Stimulated activated CD4-positive, alpha-beta T cell treated with anti-CD3 and anti-CD28 coated beads, Interleukin-12 subunit alpha, Interleukin-12 subunit beta, amount 100 ng/mL, for 48 hours (primary cell): Measurements from ENCODE around the gene RASAL2.
"Not testable (repeated sequence)": the region's sequence is repeated elsewhere in the genome, so short reads cannot be mapped to it uniquely, and the experiment has no call there.

Experiments
- DNase-seq, 3 donors: peaks; one replicate each; pipeline ENCODE4 v3.0.0-alpha.2; 2020; ENCODE audit warnings: low read depth in 2 of 3, low spot score in 1 of 3

RASAL2 gene

DNA sequence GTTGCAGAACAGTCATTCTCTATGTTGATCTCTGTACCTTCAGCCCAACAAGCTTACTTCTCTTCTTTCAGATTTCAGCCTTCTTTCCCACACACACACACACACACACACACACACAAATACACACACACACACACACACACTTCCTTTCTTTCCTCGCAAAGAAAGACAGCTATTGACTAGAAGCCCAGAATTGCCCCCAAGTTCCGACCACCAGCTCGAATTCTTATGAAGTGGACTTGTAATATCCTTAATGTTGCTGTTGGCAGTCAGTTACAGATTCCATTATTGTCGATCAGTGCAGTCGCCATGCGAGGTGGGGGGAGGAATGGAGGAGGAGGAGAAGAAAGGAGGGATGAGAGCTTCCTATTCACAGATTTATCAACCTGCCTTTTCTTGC lies 277.3 kb downstream of the RASAL2 start:
- no peak for DNase-seq

DNA sequence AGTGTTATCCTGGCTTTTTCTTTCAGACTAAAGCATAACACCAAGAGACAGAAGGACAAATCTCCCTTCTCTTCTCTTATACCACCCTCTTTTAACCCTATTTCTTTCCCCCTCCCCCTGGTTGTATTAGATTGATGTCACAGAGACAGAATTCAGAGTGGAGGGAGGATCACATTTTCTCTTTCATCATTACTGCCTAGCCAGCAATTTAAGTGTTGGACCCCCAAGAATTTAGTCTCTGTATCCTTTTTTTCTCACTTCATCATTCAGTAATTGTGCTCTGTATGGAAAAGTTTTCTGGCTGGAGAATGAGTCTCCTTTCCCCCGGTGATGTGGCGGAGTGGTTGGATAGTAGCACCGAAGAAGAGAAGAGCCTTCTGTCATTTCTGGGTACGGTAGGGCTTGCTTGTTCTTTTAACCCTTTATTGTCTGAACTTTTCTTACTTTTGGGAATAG lies 278.1 kb downstream of the RASAL2 start:
- no peak for DNase-seq

DNA sequence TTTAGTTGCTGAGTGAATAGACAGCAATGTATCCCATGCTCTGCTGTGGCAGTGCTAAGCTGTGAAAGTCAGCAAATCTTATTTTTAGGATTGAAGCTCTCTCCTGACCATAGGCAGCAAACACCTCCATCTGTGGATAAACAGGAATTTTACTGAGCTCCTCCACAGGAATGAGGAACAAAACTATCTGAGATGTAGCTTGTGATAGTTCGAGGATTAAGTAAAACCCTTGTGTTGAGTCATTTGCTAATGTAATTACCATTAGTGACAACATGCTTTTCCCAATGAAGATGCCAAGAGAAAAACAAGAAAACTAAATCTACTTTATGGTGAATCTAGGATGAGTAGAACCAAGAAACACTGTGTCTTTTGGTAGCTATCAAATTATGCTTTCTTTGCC lies 280.1 kb downstream of the RASAL2 start:
- DNase-seq = no peak

DNA sequence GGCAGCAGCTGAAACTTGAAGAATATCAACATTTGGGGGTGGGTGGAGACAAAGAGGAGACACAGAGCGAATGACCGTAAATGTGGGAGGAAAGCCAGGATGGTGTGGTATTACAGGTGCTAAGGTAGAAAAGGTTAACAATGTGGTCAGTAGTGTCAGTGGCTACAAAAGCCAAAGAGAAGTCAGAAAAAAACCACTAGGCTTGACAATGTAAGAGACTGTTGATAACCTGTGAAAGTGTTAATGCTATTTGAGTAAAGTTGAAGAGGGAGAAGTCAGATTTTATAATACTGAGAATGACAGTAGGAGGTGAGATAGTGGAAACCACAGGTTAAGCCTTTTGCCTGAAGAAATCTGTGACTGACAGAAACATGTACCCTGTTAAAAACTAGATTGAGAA lies 282.1 kb downstream of the RASAL2 start:
- DNase-seq = no peak

DNA sequence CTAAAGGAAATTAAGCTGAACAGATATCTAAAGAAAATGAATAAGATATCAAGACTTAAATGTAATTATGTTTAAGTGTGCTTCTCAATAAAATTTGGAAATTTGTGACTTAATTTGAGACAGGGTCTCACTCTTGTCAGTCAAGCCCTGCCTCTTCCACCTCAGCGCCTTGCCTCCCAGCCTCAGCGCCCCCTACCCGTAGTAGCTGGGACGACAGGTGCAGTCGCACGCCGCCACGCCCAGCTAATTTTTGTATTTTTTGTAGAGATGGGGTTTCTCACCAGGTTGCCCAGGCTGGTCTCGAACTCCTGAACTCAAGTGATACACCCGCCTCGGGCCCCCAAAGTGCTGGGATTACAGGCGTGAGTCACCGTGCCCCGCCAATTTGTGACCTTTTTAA lies 285.9 kb downstream of the RASAL2 start:
- DNase-seq = no peak

DNA sequence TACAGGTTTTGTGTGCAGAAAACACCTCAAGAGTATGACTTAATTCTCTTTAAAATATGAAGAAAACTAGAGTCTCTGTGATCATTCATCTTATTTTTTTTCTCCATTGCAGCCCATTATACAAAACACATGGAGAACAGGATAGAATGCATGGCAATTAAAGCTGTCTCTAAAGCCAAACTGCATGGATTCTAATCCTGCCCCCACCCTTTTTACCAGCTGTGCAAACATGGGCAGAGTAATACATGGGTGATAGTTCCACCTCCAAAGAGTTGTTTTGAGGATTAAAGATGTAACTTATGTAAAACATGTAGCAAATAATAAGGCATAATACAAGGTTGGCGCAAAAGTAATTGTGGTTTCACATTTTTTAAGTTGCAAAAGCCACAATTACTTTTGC lies 288.5 kb downstream of the RASAL2 start:
- no peak for DNase-seq

DNA sequence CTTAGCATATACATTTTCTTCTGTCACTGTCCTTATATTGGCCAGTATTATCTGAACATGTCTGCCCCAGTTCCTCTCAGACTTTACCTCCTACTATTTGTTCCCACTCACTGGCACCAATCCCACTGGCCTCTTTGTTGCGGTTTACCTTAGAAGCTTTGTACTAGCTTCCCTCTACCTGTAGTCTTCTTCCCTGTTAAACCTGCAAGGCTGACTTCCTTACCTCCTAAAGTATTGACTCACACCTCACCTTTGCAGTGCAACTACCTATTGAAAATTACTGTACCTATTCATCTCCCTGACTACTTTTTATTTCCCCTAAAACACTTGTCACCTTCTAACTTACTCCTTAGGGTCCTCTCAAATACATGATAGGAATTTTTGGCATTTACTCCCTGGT lies 291.8 kb downstream of the RASAL2 start:
- DNase-seq = no peak

DNA sequence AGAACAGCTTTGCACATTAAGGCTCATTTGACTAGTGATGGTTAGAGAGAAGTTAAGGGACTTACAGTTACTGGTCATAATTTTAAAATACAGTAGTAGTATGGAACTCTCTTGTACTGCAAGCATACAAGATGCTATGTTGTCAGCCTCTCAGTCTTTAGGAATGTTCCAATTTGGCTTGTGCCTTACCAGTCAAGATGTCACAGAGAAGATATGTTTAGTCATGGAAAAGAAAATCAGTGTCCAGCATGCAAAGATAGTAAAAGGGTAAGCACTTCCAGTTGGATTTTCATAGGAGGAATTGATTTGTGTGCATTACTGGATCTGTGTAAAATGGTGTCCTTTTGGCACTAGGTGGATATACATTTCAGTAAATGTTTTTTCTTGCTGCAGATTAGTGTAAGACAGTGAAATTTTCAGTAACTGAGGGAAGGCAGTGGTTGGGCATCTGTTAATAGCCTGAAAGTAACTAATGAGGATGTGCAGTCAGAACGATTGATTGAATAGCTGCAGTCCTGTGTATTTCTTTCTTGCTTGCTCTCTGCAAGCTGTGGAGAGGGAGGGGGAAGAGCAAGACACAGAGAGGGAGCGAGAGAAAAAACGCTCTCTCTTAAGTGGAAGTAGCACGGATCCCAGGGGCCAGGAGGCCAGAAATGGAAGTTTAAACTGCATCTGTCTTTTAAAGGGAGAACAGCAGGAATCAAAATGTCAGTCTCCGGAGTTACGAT lies 294.7 kb downstream of the RASAL2 start:
- no peak for DNase-seq

DNA sequence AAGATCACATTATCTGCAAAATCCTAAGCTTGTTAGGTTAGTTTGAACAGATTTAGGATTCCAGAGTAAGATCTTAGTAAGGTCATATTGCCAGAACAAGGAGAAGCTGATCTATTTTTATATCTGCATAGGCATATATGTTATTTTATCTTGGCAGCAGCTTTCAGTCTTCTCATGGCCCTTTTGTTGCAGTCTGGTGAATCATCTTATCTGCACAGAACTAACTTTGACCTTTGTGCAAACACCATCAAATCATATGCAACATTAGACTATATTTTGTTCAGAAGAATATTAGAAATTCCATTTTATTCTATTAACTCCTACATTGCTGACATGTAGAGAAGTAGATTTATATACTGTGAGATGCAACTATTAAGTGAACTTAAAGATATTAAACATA lies 295.5 kb downstream of the RASAL2 start:
- DNase-seq = no peak

DNA sequence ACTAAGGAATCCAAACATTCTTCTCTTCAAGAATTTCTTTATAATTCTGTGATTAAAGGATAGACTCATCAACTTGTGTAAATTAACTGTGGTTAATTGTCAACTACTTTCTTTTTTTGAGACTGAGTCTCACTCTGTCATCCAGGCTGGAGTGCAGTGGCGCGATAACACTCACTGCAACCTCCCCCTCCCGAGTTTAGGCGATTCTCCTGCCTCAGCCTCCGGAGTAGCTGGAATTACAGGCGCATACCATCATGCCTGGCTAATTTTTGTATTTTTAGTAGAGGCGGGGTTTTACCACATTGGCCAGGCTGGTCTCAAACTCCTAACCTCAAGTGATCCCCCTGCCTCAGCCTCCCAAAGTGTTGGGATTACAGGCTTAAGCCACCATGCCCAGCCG lies 296.4 kb downstream of the RASAL2 start:
- not testable (repeated sequence) for DNase-seq

DNA sequence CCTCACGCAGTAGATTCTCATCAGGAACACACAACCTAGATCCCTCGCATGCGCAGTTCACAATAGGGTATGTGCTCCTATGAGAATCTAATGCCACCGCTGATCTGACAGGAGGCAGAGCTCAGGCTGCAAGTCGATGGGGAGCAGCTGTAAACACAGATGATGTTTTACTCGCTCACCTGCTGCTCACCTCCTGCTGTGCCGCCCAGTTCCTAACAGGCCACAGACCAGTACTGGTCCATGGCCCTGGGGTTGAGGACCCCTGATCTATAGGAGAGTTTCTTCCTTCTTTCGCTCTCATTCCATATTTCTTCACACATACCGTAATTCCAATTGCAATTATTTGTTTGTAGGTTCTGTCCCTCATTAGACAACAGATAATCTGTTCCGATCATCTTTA lies 299.5 kb downstream of the RASAL2 start:
- no peak for DNase-seq

DNA sequence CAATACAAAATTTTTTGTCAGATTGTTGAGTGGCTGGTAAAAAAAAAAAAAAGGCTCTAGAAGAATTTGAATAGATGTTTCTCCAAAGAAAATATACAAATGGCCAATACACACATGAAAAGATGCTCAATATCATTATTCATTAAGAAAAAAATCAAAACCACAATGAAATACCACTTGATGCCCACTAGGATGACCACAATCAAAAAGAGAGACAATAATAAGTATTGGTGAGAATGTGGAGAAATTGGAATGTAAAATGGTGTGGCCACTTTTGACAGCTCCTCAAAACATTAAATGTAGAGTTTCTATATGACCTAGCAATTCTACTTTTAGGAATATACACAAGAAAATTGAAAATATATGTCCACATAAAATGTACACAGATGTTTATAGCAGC lies 302.9 kb downstream of the RASAL2 start:
- no peak for DNase-seq

DNA sequence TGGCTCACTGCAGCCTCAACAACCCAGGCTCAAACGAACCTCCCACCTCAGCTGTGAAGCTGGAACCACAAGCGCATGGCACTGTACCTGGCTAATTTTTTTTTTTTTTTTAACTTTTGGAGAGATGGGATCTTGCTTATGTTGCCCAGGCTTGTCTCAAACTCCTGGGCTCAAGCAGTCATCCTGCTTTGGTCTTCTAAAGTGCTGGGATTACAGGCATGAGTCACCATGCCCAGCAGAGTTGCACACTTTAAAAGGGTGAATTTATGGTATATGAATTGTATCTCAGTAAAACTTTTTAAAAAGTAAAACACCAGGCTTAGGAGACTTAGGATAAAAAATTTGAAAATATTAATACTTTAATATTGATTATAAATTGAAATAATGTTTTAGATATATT lies 303.8 kb downstream of the RASAL2 start:
- DNase-seq = no peak

DNA sequence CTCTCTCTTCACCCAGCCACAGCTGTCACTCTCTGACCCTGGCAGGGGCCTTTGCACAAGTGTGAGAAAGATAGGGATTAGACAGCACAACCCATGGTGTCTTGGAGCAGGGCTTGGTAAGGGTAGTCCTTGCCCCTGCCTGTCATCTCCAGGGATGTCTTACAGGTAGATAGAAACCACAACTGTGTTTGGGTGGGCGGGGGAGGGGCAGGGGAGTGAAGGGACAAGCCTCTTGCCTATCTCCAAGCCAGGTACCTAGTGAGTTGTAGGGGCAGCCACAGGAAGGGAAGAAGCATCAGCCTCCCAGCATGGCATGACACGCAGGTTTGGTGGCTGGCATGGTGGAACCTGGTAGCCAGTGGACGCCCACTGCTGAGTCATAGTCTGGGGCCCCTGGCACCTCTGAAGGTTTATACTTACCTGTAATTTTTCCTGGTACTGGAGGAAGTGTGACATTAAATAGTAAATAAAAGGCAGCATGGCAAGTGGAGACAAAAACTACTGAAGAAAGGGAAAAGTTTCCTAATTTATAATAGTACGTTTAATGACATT lies 305.3 kb downstream of the RASAL2 start:
- no peak for DNase-seq

DNA sequence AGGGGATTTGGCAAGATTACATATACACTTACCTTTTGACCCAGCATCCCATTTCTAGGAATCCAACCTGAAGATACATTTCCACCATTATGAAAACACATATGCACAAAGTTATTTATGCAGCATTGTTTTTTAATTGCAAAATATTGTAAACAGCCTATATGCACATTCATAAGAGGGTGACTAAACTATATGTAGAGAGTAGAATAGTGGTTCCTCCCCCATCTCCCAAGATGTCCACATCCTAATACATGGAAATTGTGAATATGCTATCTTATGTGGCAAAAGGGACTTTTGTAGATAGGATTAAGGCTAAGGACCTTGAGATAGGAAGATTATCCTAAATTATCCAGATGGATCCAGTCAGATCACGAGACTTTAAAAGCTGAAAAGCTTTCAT lies 311.2 kb downstream of the RASAL2 start:
- DNase-seq = no peak

DNA sequence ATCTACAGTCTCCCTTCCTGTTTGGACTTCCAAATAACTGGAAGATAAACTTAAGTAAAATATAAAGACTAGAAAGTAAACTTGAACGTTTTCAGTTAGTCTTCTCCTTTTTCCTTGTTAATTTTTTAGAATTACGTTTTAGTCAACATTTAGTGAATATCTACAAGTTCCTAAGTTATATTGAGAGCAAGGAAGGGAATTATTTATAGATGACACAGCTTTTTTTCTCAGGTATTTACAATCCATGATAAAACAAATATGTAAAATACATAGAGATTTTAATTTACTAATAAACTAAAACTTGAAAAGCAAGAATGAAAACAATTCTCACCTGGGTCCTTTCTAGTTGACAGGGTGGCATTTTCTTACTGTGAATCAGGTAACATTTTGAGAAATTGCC lies 313.3 kb downstream of the RASAL2 start:
- no peak for DNase-seq

DNA sequence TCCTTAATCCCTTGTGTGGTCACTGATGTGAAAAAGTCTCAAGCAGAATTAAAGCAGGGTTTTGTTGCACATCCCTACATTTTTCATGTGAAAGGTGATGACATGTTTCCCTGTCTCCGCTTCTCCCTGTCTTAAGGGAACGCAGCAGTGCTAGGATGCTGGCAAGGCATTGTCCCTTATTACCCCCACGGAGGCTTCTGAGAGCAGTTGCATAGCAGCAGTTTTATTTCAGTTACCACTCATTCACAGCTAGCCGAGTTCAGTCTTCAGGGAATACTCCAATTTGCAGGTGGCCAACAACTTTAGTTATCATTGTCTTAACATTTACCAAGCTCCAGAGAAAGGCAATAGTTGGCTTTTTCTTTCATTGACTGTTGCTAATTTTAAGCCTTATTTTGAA lies 313.8 kb downstream of the RASAL2 start:
- no peak for DNase-seq

DNA sequence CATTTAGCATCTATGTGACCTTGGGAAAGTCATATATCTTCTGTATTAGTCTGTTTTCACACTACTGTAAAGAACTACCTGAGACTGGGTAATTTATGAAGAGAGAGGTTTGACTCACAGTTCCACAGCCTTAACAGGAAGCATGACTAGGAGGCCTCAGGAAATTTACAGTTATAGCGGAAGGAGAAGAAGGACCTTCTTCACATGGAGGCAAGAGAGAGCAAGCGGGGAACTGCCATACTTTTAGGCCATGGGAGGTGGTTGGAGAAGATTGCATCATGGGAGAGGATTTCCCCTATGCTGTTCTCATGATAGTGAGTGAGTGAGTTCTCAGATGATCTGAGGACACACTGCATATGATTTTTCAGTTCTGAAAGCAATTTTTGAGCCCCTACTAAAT lies 315.0 kb downstream of the RASAL2 start:
- DNase-seq = no peak

DNA sequence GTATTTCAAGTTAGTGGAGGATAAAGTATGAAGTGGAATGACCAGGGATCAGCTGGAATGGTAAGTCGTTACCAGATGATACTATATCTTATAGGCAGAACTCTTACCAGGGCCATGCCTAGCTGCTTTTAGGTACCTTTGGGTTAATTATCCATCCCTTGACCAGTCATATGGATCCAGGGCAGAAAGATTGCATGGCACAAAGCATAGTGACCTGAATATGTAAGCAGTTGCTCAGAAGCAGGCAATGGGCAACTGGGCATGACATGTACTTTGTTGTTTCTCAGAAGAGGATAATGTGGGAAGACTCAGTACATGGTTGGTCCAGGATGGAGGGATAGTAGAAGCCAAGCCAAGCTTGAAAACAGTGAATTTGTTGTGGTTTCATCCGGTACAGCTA lies 315.6 kb downstream of the RASAL2 start:
- DNase-seq = no peak

DNA sequence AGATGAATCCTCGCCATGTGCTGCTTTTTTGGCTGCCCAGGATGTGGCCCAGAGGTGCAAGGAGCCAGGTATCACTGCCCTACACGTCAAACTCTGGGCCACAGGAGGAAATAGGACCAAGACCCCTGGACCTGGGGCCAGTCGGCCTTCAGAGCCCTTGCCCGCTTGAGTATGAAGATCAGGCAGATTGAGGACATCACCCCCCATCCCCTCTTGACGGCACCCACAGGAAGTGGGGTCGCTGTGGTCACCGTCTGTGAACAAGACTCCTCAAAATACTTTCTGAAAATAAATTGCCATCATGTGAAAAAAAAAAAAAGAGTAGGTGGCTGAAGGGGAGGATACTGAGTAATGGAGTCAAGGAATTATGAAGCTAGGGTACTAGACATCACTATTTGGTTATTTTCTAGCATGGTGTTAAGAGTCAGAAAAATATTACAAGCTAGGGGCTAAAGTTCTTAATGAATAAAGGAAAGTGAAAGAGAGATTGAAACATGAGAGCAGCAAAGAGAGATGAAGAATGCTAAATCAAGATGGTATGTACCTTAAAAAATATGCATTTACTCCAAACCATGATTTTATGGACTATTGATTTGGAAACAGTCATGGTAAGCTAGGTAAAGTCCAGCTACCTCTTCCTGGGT lies 318.0 kb downstream of the RASAL2 start:
- no peak for DNase-seq

DNA sequence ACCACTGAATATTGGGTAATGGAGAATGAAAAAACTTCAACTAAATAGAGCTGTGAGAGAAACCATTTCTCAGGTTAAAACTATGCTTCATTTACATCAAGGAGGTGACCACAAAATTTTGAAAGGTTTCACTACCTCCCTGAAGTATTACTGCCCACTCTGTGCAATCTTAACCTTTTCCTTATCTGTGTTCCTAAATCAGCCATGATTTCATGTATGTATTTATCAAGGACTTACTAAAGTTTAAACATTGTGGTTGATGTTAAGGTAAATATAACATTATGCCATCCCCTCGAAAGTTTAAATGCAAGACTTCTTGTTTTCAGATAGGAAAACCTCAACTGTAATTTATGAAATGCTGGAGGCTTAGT lies 318.5 kb downstream of the RASAL2 start:
- DNase-seq = no peak

DNA sequence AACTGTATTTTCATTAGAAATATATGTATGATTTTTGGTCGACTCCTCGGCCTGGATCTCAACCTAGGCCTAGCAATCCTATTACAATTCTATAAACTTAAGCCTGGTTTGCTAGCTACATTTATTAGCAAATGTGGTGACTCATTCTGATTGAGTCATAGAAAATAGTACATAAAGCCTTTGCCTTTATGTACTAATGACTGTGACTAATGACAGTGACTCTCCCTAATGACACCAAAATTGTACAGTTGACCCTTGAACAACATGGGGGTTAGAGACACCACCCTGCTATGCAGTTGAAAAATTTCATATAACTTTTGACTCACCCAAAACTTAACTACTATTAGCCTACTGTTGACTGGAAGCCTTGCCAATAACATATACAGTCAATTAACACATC lies 324.0 kb downstream of the RASAL2 start:
- DNase-seq = no peak
